ENCODE results near the gene VSTM2L. TPM values are rescaled to one million over a fixed set of nuclear protein-coding genes. Genes with fewer than 3 reads are reported as not detected.

VSTM2L gene
- total and polyA plus RNA-seq, 2 of the 4 experiments (the other 2 are of a cell fraction): 0.18 to 0.19 TPM

- in situ Hi-C loops (cut with MboI; ENCODE audit: low sequenced_read_pairs) (no loop called here), dilution Hi-C loops (cut with HindIII; ENCODE audit: low sequenced_read_pairs, unreplicated experiment) (no loop called here), intact Hi-C loops (cut with micrococcal nuclease) (no loop called here)
- no TSS peak for BruUV-seq (replicated peaks)
- Histone ChIP-seq H2BK20ac (ENCODE audit: low read depth, low read length) (no peak overlapping the region), H3K4me1 (ENCODE audit: control insufficient read depth, insufficient read depth, low read length) (peaks cover 9% of the 10 kb centered on the region; the same call in 1 of the 2 replicates), H3K14ac (replicated peaks; ENCODE audit: low read depth, low read length) (no peak overlapping the region), H3K56ac (ENCODE audit: extremely low read depth, insufficient read depth, low read length) (no peak overlapping the region), H3K9me1 (ENCODE audit: insufficient read depth, low read length) (no peaks in the 10 kb centered on the region), H2BK120ac (ENCODE audit: low read depth, low read length) (no peak overlapping the region), H3K9me3 (ENCODE audit: control insufficient read depth, insufficient read depth, low read length) (no peaks in the 10 kb centered on the region), H4K5ac (ENCODE audit: low read depth, low read length) (no peak overlapping the region), H4K20me1 (ENCODE audit: insufficient read depth, low read length) (no peaks in the 10 kb centered on the region), H4K91ac (ENCODE audit: insufficient read depth, low read depth, low read length) (no peak overlapping the region), H3K4ac (ENCODE audit: low read depth, low read length) (no peak overlapping the region), H3K4me3 (ENCODE audit: insufficient read depth, low read depth, low read length) (no peak overlapping the region), H3K27ac (ENCODE audit: insufficient read depth, low read length) (no peak overlapping the region), H2AK5ac (ENCODE audit: low read depth, low read length) (no peak overlapping the region), H3K79me1 (ENCODE audit: low read depth in 1 of 2, low read length in 2 of 2) (no peaks in the 10 kb centered on the region), H4K8ac (ENCODE audit: low read depth in 2 of 2, low read length in 2 of 2) (no peak overlapping the region), H2AFZ (replicated peaks; ENCODE audit: low read length, poor library complexity) (no peak overlapping the region), H2BK15ac (ENCODE audit: low read depth, low read length) (no peak overlapping the region), H2AK9ac (replicated peaks; ENCODE audit: low read depth, low read length, poor library complexity) (no peak overlapping the region), H2BK5ac (ENCODE audit: low read depth, low read length, poor library complexity, severe bottlenecking) (no peak overlapping the region), H3K23ac (ENCODE audit: low read depth, low read length) (no peak overlapping the region), H3K4me2 (ENCODE audit: low read depth, low read length) (no peak overlapping the region), H3K27me3 (ENCODE audit: control insufficient read depth, insufficient read depth, low read length) (peaks cover 18% of the 10 kb centered on the region), H3K9ac (ENCODE audit: low read depth, low read length) (no peak overlapping the region), H3K18ac (ENCODE audit: low read depth, low read length) (no peak overlapping the region), H3K36me3 (ENCODE audit: control insufficient read depth, insufficient read depth, low read length) (no peaks in the 10 kb centered on the region)
- DNase-seq (no peak), ATAC-seq (ENCODE audit: low read depth) (no peak)
- TF ChIP-seq POLR2A (IDR thresholded peaks at IDR 0.05; ENCODE audit: low read depth, low read length) (no peak), RCOR1 (IDR thresholded peaks at IDR 0.05; ENCODE audit: insufficient replicate concordance, low read length) (no peak), SMC3 (IDR thresholded peaks at IDR 0.05; ENCODE audit: low read depth, low read length) (no peak), NFE2L2 (IDR thresholded peaks at IDR 0.05; ENCODE audit: low read depth, low read length) (no peak), RFX5 (IDR thresholded peaks at IDR 0.05; ENCODE audit: low read depth, low read length) (no peak), MXI1 (IDR thresholded peaks at IDR 0.05; ENCODE audit: borderline replicate concordance, low read depth, low read length) (no peak), BHLHE40 (IDR thresholded peaks at IDR 0.05; ENCODE audit: low read depth, low read length) (no peak), ELK1 (IDR thresholded peaks at IDR 0.05; ENCODE audit: borderline replicate concordance, low read depth, low read length) (no peak), CHD1 (IDR thresholded peaks at IDR 0.05; ENCODE audit: low read depth, low read length) (no peak), MAFK (IDR thresholded peaks at IDR 0.05; ENCODE audit: low read depth, low read length) (no peak), RAD21 (IDR thresholded peaks at IDR 0.05; ENCODE audit: low read length) (no peak), CEBPB (IDR thresholded peaks at IDR 0.05; ENCODE audit: low read depth, low read length) (no peak), FOS (IDR thresholded peaks at IDR 0.05; ENCODE audit: low read depth, low read length) (no peak), MAZ (IDR thresholded peaks at IDR 0.05; ENCODE audit: borderline replicate concordance, low read depth, low read length) (no peak)
- TF ChIP-seq, protein P1, sequence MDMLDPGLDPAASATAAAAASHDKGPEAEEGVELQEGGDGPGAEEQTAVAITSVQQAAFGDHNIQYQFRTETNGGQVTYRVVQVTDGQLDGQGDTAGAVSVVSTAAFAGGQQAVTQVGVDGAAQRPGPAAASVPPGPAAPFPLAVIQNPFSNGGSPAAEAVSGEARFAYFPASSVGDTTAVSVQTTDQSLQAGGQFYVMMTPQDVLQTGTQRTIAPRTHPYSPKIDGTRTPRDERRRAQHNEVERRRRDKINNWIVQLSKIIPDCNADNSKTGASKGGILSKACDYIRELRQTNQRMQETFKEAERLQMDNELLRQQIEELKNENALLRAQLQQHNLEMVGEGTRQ (IDR thresholded peaks at IDR 0.05; ENCODE audit: low read depth, low read length): no peak
- TF ChIP-seq, protein P2, sequence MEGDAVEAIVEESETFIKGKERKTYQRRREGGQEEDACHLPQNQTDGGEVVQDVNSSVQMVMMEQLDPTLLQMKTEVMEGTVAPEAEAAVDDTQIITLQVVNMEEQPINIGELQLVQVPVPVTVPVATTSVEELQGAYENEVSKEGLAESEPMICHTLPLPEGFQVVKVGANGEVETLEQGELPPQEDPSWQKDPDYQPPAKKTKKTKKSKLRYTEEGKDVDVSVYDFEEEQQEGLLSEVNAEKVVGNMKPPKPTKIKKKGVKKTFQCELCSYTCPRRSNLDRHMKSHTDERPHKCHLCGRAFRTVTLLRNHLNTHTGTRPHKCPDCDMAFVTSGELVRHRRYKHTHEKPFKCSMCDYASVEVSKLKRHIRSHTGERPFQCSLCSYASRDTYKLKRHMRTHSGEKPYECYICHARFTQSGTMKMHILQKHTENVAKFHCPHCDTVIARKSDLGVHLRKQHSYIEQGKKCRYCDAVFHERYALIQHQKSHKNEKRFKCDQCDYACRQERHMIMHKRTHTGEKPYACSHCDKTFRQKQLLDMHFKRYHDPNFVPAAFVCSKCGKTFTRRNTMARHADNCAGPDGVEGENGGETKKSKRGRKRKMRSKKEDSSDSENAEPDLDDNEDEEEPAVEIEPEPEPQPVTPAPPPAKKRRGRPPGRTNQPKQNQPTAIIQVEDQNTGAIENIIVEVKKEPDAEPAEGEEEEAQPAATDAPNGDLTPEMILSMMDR (conservative IDR thresholded peaks at IDR 0.05; ENCODE audit: low read depth, low read length): no peak
- ChIA-PET POLR2A (ENCODE audit: unreplicated experiment) (no interaction called here), CTCF (no interaction called here)
- WGBS, 2 experiments (ENCODE audit: extremely low coverage in 2 of 2, insufficient read length in 1 of 2): 90% methylated on average over 1 of the region's 2 CpGs; no CpG with 5 or more reads in 1 of the 2 experiments
These were observed 56.1 kb downstream of the VSTM2L start for GRCh38 chr20:37958856-37959520.
